Progenitor cell of endocrine pancreas (in vitro differentiated cells): ENCODE data around the gene PTGDR2. TPM values are rescaled to one million over a fixed set of nuclear protein-coding genes. Genes with fewer than 3 reads are reported as not detected.

ENCODE experiments used
- DNase-seq: peaks from one replicate; pipeline ENCODE4 v3.0.0; 2021; ENCODE audit warnings: low spot score; ENCODE audit not compliant: unreplicated experiment
- H3K27ac Mint-ChIP-seq: 2 replicates; pipeline ENCODE4 v1.8.0; 2021; ENCODE audit warnings: mild to moderate bottlenecking, moderate library complexity, mixed read lengths
- H3K27me3 Mint-ChIP-seq: 2 replicates; pipeline ENCODE4 v1.8.0; 2021; ENCODE audit warnings: mixed read lengths
- H3K36me3 Mint-ChIP-seq: 2 replicates; pipeline ENCODE4 v1.8.0; 2022; ENCODE audit warnings: mixed read lengths; ENCODE audit not compliant: insufficient read depth
- H3K4me1 Mint-ChIP-seq: 2 replicates; pipeline ENCODE4 v1.8.0; 2021; ENCODE audit warnings: low read depth, mixed read lengths
- H3K4me3 Mint-ChIP-seq: 2 replicates; pipeline ENCODE4 v1.8.0; 2021; ENCODE audit warnings: low read depth, mild to moderate bottlenecking, moderate library complexity, mixed read lengths
- H3K9me3 Mint-ChIP-seq: 2 replicates; pipeline ENCODE4 v1.8.0; 2021; ENCODE audit warnings: low read depth, mixed read lengths
- CTCF ChIP-seq: fragments of 200-600 bp; sonication (generic); IDR thresholded peaks from one replicate; pipeline ENCODE4 v1.5.0; 2021; ENCODE audit warnings: antibody characterized with exemption, mild to moderate bottlenecking; ENCODE audit not compliant: unreplicated experiment
- total RNA-seq: library from RNA; stranded (reverse); gene quantifications from 2 replicates; pipeline ENCODE4 v1.2.1, GENCODE V29; 2021

PTGDR2 gene
- total RNA-seq, 1 donor from 2014 or later = 2.0 TPM

- no peaks in the 10 kb centered on the region for H3K4me1 Mint-ChIP-seq
- no peak for DNase-seq
- H3K4me3 Mint-ChIP-seq = no peak overlapping the region
- no peak overlapping the region for H3K27ac Mint-ChIP-seq
- TF ChIP-seq CTCF = no peak
- H3K9me3 Mint-ChIP-seq = no peaks in the 10 kb centered on the region
- H3K36me3 Mint-ChIP-seq = no peaks in the 10 kb centered on the region
- H3K27me3 Mint-ChIP-seq = peaks cover 19% of the 10 kb centered on the region
These were observed 45.2 kb downstream of the PTGDR2 start for GRCh38 chr11:60810569-60810968.

- Mint-ChIP-seq H3K27me3 (peaks cover 21% of the 10 kb centered on the region), H3K4me1 (no peaks in the 10 kb centered on the region), H3K27ac (no peak overlapping the region), H3K4me3 (no peak overlapping the region), H3K9me3 (no peaks in the 10 kb centered on the region), H3K36me3 (no peaks in the 10 kb centered on the region)
- DNase-seq = no peak
- no peak for TF ChIP-seq CTCF
These were observed 45.6 kb downstream of the PTGDR2 start for GRCh38 chr11:60810151-60810550.

GRCh38 chr11:60809691-60810090, 46.1 kb downstream of the PTGDR2 start:
- Mint-ChIP-seq H3K36me3 (no peaks in the 10 kb centered on the region), H3K4me1 (no peaks in the 10 kb centered on the region), H3K27ac (no peak overlapping the region), H3K9me3 (no peaks in the 10 kb centered on the region), H3K4me3 (no peak overlapping the region), H3K27me3 (peaks cover 21% of the 10 kb centered on the region)
- no peak for DNase-seq
- TF ChIP-seq CTCF = no peak

- Mint-ChIP-seq H3K36me3 (no peaks in the 10 kb centered on the region), H3K9me3 (no peaks in the 10 kb centered on the region), H3K27ac (no peak overlapping the region), H3K27me3 (peaks cover 21% of the 10 kb centered on the region), H3K4me3 (no peak overlapping the region), H3K4me1 (no peaks in the 10 kb centered on the region)
- no peak for TF ChIP-seq CTCF
- no peak for DNase-seq
These were observed 46.5 kb downstream of the PTGDR2 start for GRCh38 chr11:60809249-60809648.

- TF ChIP-seq CTCF = no peak
- Mint-ChIP-seq H3K4me3 (no peak overlapping the region), H3K27me3 (peaks cover 34% of the 10 kb centered on the region), H3K9me3 (no peaks in the 10 kb centered on the region), H3K36me3 (no peaks in the 10 kb centered on the region), H3K4me1 (no peaks in the 10 kb centered on the region), H3K27ac (no peak overlapping the region)
- no peak for DNase-seq
These were observed 52.3 kb downstream of the PTGDR2 start for GRCh38 chr11:60803273-60803936.
